ENCODE results near the gene CEL.
"Not testable (repeated sequence)": the region's sequence is repeated elsewhere in the genome, so short reads cannot be mapped to it uniquely, and the experiment has no call there.

Gene CEL

GRCh38 chr9:133081957-133082644 lies 20.3 kb downstream of the CEL start:
- DNase-seq (ENCODE audit: low read depth in 3 of 3, low spot score in 1 of 3): not testable (repeated sequence)

- not testable (repeated sequence) for DNase-seq (ENCODE audit: low read depth in 3 of 3, low spot score in 1 of 3)
Observed at GRCh38 chr9:133083688-133084087, 21.9 kb downstream of the CEL start.

GRCh38 chr9:133086212-133086860 lies 24.6 kb downstream of the CEL start:
- not testable (repeated sequence) for DNase-seq (ENCODE audit: low read depth in 3 of 3, low spot score in 1 of 3)

GRCh38 chr9:133086894-133087293 lies 25.1 kb downstream of the CEL start:
- no peak for DNase-seq (ENCODE audit: low read depth in 3 of 3, low spot score in 1 of 3)

- no peak for DNase-seq (ENCODE audit: low read depth in 3 of 3, low spot score in 1 of 3)
Observed at GRCh38 chr9:133087429-133088145, 25.8 kb downstream of the CEL start.

GRCh38 chr9:133088146-133088750 lies 26.5 kb downstream of the CEL start:
- DNase-seq (ENCODE audit: low read depth in 3 of 3, low spot score in 1 of 3): no peak

GRCh38 chr9:133088756-133089155 lies 27.0 kb downstream of the CEL start:
- no peak for DNase-seq (ENCODE audit: low read depth in 3 of 3, low spot score in 1 of 3)

- no peak for DNase-seq (ENCODE audit: low read depth in 3 of 3, low spot score in 1 of 3)
Observed at GRCh38 chr9:133089271-133089671, 27.5 kb downstream of the CEL start.

- no peak for DNase-seq (ENCODE audit: low read depth in 3 of 3, low spot score in 1 of 3)
Observed at GRCh38 chr9:133090187-133090586, 28.4 kb downstream of the CEL start.

GRCh38 chr9:133090752-133091385 lies 29.1 kb downstream of the CEL start:
- DNase-seq (ENCODE audit: low read depth in 3 of 3, low spot score in 1 of 3): no peak

- not testable (repeated sequence) for DNase-seq (ENCODE audit: low read depth in 3 of 3, low spot score in 1 of 3)
Observed at GRCh38 chr9:133094351-133094750, 32.6 kb downstream of the CEL start.

- DNase-seq (ENCODE audit: low read depth in 3 of 3, low spot score in 1 of 3): no peak
Observed at GRCh38 chr9:133094842-133095393, 33.1 kb downstream of the CEL start.

- no peak for DNase-seq (ENCODE audit: low read depth in 3 of 3, low spot score in 1 of 3)
Observed at GRCh38 chr9:133098104-133098754, 36.4 kb downstream of the CEL start.

- no peak for DNase-seq (ENCODE audit: low read depth in 3 of 3, low spot score in 1 of 3)
Observed at GRCh38 chr9:133098871-133099270, 37.1 kb downstream of the CEL start.

GRCh38 chr9:133099726-133100505 lies 38.1 kb downstream of the CEL start:
- DNase-seq (ENCODE audit: low read depth in 3 of 3, low spot score in 1 of 3): no peak

GRCh38 chr9:133100506-133101355 lies 39.0 kb downstream of the CEL start:
- no peak for DNase-seq (ENCODE audit: low read depth in 3 of 3, low spot score in 1 of 3)

- no peak for DNase-seq (ENCODE audit: low read depth in 3 of 3, low spot score in 1 of 3)
Observed at GRCh38 chr9:133101356-133102189, 39.8 kb downstream of the CEL start.

Measured in stimulated activated CD4-positive, alpha-beta T cell treated with anti-CD3 and anti-CD28 coated beads, TNF-alpha, amount 100 ng/mL, for 1 hour (primary cell).